Retinal pigment epithelial cell (primary cell): Measurements from ENCODE around the gene ZNF423.

Experiments used
- DNase-seq: peaks from one replicate; pipeline ENCODE4 v3.0.0-alpha.2; 2010; ENCODE audit warnings: low read depth
- H3K4me3 ChIP-seq: 2 replicates; pipeline ENCODE4 v1.5.1; 2011; ENCODE audit warnings: mild to moderate bottlenecking, low read length, control low read depth, moderate library complexity
- TF ChIP-seq, protein P1 (sequence below): conservative IDR thresholded peaks from 2 replicates; pipeline ENCODE4 v1.5.1; 2011; ENCODE audit warnings: low read depth, low read length, control low read depth, inconsistent platforms

The ZNF423 gene

DNA sequence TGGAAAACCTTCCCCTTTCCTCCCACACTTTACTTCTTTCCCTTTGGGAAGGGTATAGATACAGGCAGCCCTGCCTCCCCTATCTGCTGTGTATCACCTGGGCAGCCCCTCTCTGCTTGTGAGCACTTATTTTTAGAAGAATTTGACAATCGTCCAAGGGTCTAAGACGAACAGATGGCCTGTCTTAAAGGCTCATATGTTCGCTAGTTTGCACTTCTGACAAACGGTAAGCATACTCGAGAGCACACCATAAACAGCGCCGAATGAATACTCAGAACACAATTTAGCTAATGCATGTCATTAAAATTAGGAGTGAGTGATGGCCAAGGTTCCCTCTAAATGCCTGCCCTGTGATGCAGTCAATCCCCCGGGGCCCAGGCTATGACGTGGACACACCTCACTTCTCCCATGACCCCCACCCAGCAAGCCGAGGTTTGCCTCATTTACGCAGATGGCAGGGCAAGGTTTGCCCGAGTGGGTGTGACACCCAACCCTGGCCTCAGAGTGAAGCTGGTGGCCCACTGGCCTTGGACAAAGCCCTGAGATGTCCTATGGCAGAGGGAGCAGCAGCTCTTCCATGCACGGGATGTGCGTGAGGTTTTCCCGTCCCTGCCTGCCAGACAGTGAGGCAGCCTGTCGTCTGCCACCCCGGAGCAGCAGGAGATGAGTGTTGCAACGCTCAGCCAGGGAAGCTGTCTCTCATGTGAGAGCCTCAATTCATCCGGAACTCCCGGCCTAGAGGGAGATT lies 357.1 kb downstream of the ZNF423 start:
- DNase-seq: no peak
- TF ChIP-seq, protein P1, sequence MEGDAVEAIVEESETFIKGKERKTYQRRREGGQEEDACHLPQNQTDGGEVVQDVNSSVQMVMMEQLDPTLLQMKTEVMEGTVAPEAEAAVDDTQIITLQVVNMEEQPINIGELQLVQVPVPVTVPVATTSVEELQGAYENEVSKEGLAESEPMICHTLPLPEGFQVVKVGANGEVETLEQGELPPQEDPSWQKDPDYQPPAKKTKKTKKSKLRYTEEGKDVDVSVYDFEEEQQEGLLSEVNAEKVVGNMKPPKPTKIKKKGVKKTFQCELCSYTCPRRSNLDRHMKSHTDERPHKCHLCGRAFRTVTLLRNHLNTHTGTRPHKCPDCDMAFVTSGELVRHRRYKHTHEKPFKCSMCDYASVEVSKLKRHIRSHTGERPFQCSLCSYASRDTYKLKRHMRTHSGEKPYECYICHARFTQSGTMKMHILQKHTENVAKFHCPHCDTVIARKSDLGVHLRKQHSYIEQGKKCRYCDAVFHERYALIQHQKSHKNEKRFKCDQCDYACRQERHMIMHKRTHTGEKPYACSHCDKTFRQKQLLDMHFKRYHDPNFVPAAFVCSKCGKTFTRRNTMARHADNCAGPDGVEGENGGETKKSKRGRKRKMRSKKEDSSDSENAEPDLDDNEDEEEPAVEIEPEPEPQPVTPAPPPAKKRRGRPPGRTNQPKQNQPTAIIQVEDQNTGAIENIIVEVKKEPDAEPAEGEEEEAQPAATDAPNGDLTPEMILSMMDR: no peak
- no peak overlapping the region for H3K4me3 ChIP-seq

DNA sequence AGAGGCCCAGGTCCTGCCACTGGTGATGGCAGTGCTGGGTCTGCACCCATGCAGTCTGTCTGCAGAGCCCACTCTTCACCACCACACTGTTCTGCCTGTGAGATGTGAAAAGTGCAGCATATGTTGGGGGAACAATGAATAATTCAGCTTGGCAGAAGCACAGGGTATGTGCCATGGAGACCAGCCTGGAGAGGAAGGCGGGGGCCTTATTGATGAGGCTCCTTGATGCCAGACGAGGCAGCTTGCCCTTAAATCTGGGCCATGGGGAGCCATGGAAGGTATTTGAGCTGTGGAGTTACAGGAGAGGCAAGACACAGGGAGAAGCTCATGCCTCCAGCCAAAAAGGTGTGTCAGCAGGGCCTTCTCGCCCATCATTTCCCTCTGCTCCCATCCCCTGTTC lies 357.6 kb downstream of the ZNF423 start:
- TF ChIP-seq, protein P1: no peak
- DNase-seq: no peak
- no peak overlapping the region for H3K4me3 ChIP-seq

DNA sequence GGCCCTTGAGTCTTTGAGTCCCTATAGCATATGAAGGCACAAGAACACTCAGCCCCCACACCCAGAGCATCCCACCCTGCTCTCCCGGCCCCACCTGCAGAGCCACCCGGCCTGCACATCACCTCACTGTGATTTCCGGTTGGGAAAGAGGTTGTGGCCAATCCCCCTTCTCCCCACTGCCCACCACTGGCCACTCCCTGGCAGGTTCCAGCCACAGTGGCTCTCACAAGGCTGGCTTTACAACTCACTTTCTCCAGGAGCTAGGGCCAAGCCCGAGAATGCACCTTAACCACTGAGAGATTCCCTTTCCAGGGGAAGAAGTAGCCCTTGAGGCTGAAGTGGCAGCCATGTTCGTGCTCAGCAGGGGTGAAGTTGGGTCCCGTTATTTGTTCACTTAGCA lies 358.4 kb downstream of the ZNF423 start:
- no peak overlapping the region for H3K4me3 ChIP-seq
- TF ChIP-seq, protein P1: no peak
- no peak for DNase-seq

DNA sequence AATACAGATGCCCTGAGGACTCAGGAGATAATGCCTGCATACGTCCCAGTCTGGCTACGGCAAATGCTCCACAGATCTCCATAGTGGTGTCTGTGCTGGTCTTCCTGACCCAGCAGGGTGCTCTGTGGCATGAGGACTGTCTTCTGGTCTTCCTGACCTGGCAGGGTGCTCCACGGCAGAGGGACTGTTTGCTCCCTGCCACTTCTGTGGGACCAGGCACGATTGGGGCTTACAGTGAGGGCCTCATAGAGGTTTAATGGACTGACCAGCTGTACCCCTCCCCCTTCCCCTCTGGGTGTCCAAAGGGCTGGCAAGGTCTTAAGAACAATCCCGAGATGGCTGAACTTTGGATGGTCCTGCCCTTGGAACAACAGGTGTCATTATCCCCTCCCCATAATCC lies 359.3 kb downstream of the ZNF423 start:
- TF ChIP-seq, protein P1: no peak
- H3K4me3 ChIP-seq: no peak overlapping the region
- DNase-seq: no peak

DNA sequence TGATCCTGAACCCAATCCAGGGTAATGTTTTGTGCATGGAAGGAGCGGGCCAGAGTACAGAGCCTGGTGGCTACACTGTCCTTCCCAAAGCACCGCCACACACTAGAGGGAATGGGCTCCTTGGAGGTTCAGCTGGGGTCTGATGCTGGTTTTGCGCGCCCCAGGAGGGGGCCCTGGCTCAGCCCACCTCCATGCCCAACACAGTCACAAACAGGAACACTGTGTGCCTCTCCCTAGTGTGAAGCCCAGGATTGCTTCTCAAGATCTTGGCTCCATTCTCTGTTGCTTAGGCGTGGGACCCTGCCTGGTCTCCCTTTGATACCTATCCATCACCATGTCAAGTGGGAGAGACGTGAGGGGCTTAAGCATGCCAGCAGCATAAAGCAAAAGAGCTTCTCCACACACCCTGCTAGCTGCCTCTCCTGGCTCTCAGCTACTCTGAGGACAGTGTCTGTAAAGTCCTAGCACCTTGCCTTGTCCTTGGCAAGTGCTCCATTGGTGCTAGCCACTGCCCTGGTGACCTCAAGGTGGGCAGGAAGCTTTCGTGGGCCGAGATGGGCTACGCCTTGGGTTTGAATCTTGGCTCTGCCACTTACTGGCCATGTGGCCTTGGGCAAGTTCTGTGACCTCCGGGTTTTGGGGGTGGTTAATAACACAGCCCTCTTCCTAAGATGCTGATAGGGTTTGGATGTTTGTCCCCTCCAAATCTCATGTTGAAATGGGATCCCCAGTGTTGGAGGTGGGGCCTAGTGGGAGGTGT lies 360.1 kb downstream of the ZNF423 start:
- TF ChIP-seq, protein P1: no peak
- H3K4me3 ChIP-seq: no peak overlapping the region
- DNase-seq: no peak

DNA sequence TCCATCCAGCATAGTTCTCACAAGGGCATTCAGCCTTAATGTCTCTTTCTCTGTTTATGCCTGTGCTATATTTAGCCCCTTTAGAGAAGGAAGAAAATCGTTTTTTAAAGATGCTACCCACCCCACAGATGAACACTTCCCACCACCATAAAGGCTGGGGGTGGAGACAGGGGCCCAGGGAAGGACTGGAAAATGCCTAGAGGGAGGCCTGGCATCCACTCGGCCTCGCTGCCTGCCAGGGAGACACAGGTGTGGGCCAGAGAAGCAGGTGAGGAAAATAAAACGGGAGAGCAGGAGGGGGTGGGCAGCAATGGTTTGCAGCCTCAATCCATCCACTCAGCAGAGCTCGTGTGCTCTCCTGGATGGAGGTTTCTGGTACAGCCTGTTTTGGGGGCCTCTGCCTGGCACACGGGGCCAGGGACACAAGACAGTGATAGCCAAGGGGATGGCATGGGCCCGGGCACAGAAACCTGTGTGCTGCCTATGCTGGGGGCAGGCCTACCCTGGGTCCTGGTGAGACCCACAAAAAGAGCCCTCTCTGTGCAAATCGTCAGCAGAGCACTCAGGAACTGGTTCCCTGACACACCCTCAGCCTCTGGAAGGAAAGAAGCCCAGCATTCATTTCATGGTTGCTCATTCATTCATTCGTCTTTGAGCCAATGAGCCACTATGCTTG lies 360.9 kb downstream of the ZNF423 start:
- no peak overlapping the region for H3K4me3 ChIP-seq
- no peak for DNase-seq

More for the DNA sequence above, 360.9 kb downstream of the ZNF423 start:
- TF ChIP-seq, protein P1: no peak
